Retinal pigment epithelial cell (primary cell): Measurements from ENCODE around the gene TFR2.

Source experiments
- DNase-seq: peaks from one replicate; pipeline ENCODE4 v3.0.0-alpha.2; 2010; ENCODE audit warnings: low read depth
- H3K4me3 ChIP-seq: 2 replicates; pipeline ENCODE4 v1.5.1; 2011; ENCODE audit warnings: mild to moderate bottlenecking, low read length, control low read depth, moderate library complexity
- CTCF ChIP-seq: conservative IDR thresholded peaks from 2 replicates; pipeline ENCODE4 v1.5.1; 2011; ENCODE audit warnings: low read depth, low read length, control low read depth, inconsistent platforms

TFR2 gene

GRCh38 chr7:100677308-100678267, 36.2 kb upstream of the TFR2 start:
- DNase-seq = no peak
- H3K4me3 ChIP-seq = no peak overlapping the region
- TF ChIP-seq CTCF = no peak

GRCh38 chr7:100676501-100677306, 35.4 kb upstream of the TFR2 start:
- no peak for DNase-seq
- no peak for TF ChIP-seq CTCF
- peak overlapping the region; percentile 92 for H3K4me3 ChIP-seq

- peak; percentile 34 for DNase-seq
- peak overlapping the region; percentile 92 for H3K4me3 ChIP-seq
- TF ChIP-seq CTCF = no peak
Measured at GRCh38 chr7:100675581-100676350, 34.4 kb upstream of the TFR2 start.

- no peak for DNase-seq
- peak overlapping the region; percentile 92 for H3K4me3 ChIP-seq
- TF ChIP-seq CTCF = no peak
Measured at GRCh38 chr7:100675105-100675451, 33.7 kb upstream of the TFR2 start.

GRCh38 chr7:100674411-100675104, 33.2 kb upstream of the TFR2 start:
- H3K4me3 ChIP-seq = peak overlapping the region; percentile 92
- TF ChIP-seq CTCF = no peak
- no peak for DNase-seq

GRCh38 chr7:100673942-100674410, 32.6 kb upstream of the TFR2 start:
- DNase-seq = no peak
- TF ChIP-seq CTCF = no peak
- peak overlapping the region; percentile 92 for H3K4me3 ChIP-seq
